Spleen (tissue), 7 donors: Measurements from ENCODE around the gene UBP1.

ENCODE experiments used
- POLR2A ChIP-seq, 3 donors: fragments of 450-650 bp; IDR thresholded peaks; one replicate each; pipeline ENCODE4 v1.5.1; 2017; ENCODE audit warnings: antibody characterized with exemption in 3 of 3, mild to moderate bottlenecking in 1 of 3
- POLR2AphosphoS5 ChIP-seq, 3 donors: sonication (generic); formaldehyde crosslinking; IDR thresholded peaks; one replicate each; pipeline ENCODE4 v1.5.1; 2017; ENCODE audit warnings: antibody characterized with exemption in 3 of 3
- TF ChIP-seq, protein P1 (sequence below), 11 experiments: fragments of 200-600 bp in 7 of 11; fragments of 450-650 bp in 4 of 11; sonication (generic) in 4 of 11; IDR thresholded peaks in 8 of 11; conservative IDR thresholded peaks in 3 of 11; 1 replicate in 7 of 11; 2 replicates in 4 of 11; pipeline versions ENCODE4 v1.4.0 to v1.8.0; 2016 to 2021; ENCODE audit warnings: antibody characterized with exemption in 11 of 11, inconsistent platforms in 4 of 11, mild to moderate bottlenecking in 1 of 11
- donor health status: DM: no; HTN: no; CAD: no; lungs with moderate emphysema.
- donor health status: DM: no; HTN: no; CAD: no.
- donor health status: DM: no; HTN: no; CAD: no.

DNA sequence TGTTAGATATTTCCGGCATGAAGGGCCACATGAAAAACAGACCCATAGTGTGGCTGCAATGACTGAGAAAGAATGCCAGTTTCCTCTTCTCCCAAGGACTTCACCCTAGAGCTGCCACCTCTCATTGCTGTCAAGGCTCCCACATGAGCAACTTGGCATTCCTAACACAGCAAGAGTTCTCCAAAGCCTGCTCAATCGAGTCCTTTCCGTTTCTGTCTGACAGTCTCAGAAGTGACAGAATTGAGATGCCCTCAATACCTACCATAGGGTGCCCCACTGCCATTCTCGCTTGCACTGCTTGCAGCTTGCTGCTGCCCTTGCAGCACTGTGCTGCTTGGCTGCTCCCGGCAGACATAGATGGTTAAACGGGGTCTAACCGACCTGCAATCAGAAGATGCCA, 44.3 kb downstream of the UBP1 start:
- TF ChIP-seq, protein P1, sequence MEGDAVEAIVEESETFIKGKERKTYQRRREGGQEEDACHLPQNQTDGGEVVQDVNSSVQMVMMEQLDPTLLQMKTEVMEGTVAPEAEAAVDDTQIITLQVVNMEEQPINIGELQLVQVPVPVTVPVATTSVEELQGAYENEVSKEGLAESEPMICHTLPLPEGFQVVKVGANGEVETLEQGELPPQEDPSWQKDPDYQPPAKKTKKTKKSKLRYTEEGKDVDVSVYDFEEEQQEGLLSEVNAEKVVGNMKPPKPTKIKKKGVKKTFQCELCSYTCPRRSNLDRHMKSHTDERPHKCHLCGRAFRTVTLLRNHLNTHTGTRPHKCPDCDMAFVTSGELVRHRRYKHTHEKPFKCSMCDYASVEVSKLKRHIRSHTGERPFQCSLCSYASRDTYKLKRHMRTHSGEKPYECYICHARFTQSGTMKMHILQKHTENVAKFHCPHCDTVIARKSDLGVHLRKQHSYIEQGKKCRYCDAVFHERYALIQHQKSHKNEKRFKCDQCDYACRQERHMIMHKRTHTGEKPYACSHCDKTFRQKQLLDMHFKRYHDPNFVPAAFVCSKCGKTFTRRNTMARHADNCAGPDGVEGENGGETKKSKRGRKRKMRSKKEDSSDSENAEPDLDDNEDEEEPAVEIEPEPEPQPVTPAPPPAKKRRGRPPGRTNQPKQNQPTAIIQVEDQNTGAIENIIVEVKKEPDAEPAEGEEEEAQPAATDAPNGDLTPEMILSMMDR (IDR thresholded peaks at IDR 0.05 in 8 of 11, conservative IDR thresholded peaks at IDR 0.05 in 3 of 11): no peak
- TF ChIP-seq POLR2A (IDR thresholded peaks at IDR 0.05) (no peak), POLR2AphosphoS5 (IDR thresholded peaks at IDR 0.05) (peak in 1 of 3 donors; percentile 11)
